HepG2 (cell line): ENCODE data around the gene GNPDA1. TPM values are rescaled to one million over a fixed set of nuclear protein-coding genes. Genes with fewer than 3 reads are reported as not detected.

Experiments
- ATAC-seq: fragments of 200-7000 bp; cut with Tn5 transposase; 3 replicates; pipeline ENCODE4 v1.9.1; 2020; ENCODE audit warnings: mild to moderate bottlenecking, moderate library complexity
- BruUV-seq: library from RNA; stranded (reverse); fragments of 400-500 nt; replicated peaks from 2 replicates; lab custom pipeline; 2021; lab: Mats Ljungman, UMichigan
- CTCF ChIA-PET: fragments of 300-600 bp; formaldehyde crosslinking; extraction: SDS; loops from one replicate; lab custom pipeline; 2021; ENCODE audit warnings: low total read pairs, inconsistent platforms, low intra/inter-chr PET ratio; lab: Yijun Ruan, JAX
- POLR2A ChIA-PET: fragments of 350-600 bp; sonication (Branson Sonifier 250); formaldehyde crosslinking; loops from one replicate; lab custom pipeline; 2020; ENCODE audit warnings: antibody characterized with exemption, inconsistent platforms; lab: Yijun Ruan, JAX
- DNase-seq: peaks from one replicate; pipeline ENCODE4 v3.0.0-alpha.2; 2015; ENCODE audit warnings: low spot score
- FAIRE-seq: peaks from 3 replicates; lab custom pipeline; 2011; peaks lifted over from hg19 to GRCh38; lab: Jason Lieb, UNC
- H2AFZ ChIP-seq: one replicate; pipeline ENCODE4 v1.6.1; 2011; ENCODE audit warnings: low read length, inconsistent platforms
- H3K27ac ChIP-seq: fragments of 300-600 bp; 3 replicates; pipeline ENCODE4 v1.8.0; 2011; ENCODE audit warnings: mixed run types, mild to moderate bottlenecking, mixed read lengths, low read length, inconsistent platforms; ENCODE audit not compliant: insufficient read depth; ENCODE audit errors: extremely low read length
- H3K27me3 ChIP-seq, 2 experiments: fragments of 200-600 bp in 1 of 2; 2 replicates in 1 of 2; 3 replicates in 1 of 2; pipeline versions ENCODE4 v1.6.0 to v1.8.0; 2011; ENCODE audit warnings: low read length in 2 of 2, mild to moderate bottlenecking in 2 of 2, moderate library complexity in 2 of 2, inconsistent platforms in 1 of 2; ENCODE audit not compliant: insufficient read depth in 2 of 2, control insufficient read depth in 1 of 2
- H3K36me3 ChIP-seq, 2 experiments: fragments of 200-600 bp in 1 of 2; replicated peaks in 1 of 2; 2 replicates in 1 of 2; 3 replicates in 1 of 2; pipeline versions ENCODE4 v1.5.1 to v1.8.0; 2011; ENCODE audit warnings: low read length in 2 of 2, inconsistent platforms in 1 of 2; ENCODE audit not compliant: insufficient read depth in 2 of 2, control insufficient read depth in 1 of 2
- H3K4me1 ChIP-seq: 2 replicates; pipeline ENCODE4 v1.5.1; 2012; ENCODE audit warnings: low read length, inconsistent platforms; ENCODE audit not compliant: insufficient read depth
- H3K4me2 ChIP-seq: 2 replicates; pipeline ENCODE4 v1.6.0; 2011; ENCODE audit warnings: low read depth, low read length, inconsistent platforms
- H3K4me3 ChIP-seq, 3 experiments: fragments of 200-600 bp in 1 of 3; sonication (generic), shearing (Covaris generic) in 1 of 3; replicated peaks in 1 of 3; 2 replicates each; pipeline ENCODE4 v1.5.1; 2011 to 2016; ENCODE audit warnings: low read length in 3 of 3, inconsistent platforms in 2 of 3, low read depth in 2 of 3, mild to moderate bottlenecking in 2 of 3, control low read depth in 1 of 3, mixed read lengths in 1 of 3; ENCODE audit not compliant: insufficient read depth in 1 of 3
- H3K79me2 ChIP-seq: one replicate; pipeline ENCODE4 v1.6.1; 2011; ENCODE audit warnings: low read length, inconsistent platforms; ENCODE audit not compliant: insufficient read depth
- H3K9ac ChIP-seq: 2 replicates; pipeline ENCODE4 v1.6.0; 2011; ENCODE audit warnings: mild to moderate bottlenecking, low read depth, low read length, inconsistent platforms; ENCODE audit not compliant: insufficient read depth
- H3K9me3 ChIP-seq: 2 replicates; pipeline ENCODE4 v1.5.1; 2012; ENCODE audit warnings: mild to moderate bottlenecking, low read length
- H4K20me1 ChIP-seq: 2 replicates; pipeline ENCODE4 v1.6.0; 2011; ENCODE audit warnings: inconsistent platforms, mild to moderate bottlenecking, low read length, moderate library complexity; ENCODE audit not compliant: insufficient read depth
- AKNA ChIP-seq: sonication (generic); formaldehyde crosslinking; IDR thresholded peaks from 2 replicates; pipeline ENCODE4 v1.4.0; 2020; ENCODE audit warnings: missing genetic modification reagents, borderline replicate concordance
- HNF1A ChIP-seq, 2 experiments: sonication (generic) in 1 of 2; formaldehyde crosslinking in 1 of 2; IDR thresholded peaks; 2 replicates each; pipeline versions ENCODE4 v1.4.0 to v1.6.1; 2016 to 2020; ENCODE audit warnings: borderline replicate concordance in 1 of 2, low read depth in 1 of 2, mild to moderate bottlenecking in 1 of 2, missing genetic modification reagents in 1 of 2
- RFX5 ChIP-seq: IDR thresholded peaks from 2 replicates; pipeline ENCODE4 v1.6.1; 2011; ENCODE audit warnings: low read depth, low read length, improper control_type of control experiment
- ZBTB37 ChIP-seq: sonication (generic); formaldehyde crosslinking; IDR thresholded peaks from 2 replicates; pipeline ENCODE4 v1.4.0; 2020; ENCODE audit warnings: mild to moderate bottlenecking, missing genetic modification reagents
- ZNF124 ChIP-seq: sonication (generic); formaldehyde crosslinking; IDR thresholded peaks from 2 replicates; pipeline ENCODE4 v1.4.0; 2020; ENCODE audit warnings: missing genetic modification reagents
- ZNF224 ChIP-seq: sonication (generic); formaldehyde crosslinking; IDR thresholded peaks from 2 replicates; pipeline ENCODE4 v1.5.0; 2020; ENCODE audit warnings: mild to moderate bottlenecking, missing genetic modification reagents
- ZNF235 ChIP-seq: sonication (generic); formaldehyde crosslinking; IDR thresholded peaks from 2 replicates; pipeline ENCODE4 v1.8.1; 2023; ENCODE audit warnings: mild to moderate bottlenecking, missing genetic modification reagents, borderline replicate concordance
- ZNF629 ChIP-seq: sonication (generic); formaldehyde crosslinking; conservative IDR thresholded peaks from 2 replicates; pipeline ENCODE4 v1.5.0; 2020; ENCODE audit warnings: missing genetic modification reagents
- ZNF737 ChIP-seq: sonication (generic); formaldehyde crosslinking; IDR thresholded peaks from 2 replicates; pipeline ENCODE4 v1.5.0; 2020; ENCODE audit warnings: missing genetic modification reagents, mild to moderate bottlenecking, borderline replicate concordance
- WGBS: methylation state at CpG from one replicate; pipeline ENCODE4 v1.1.6; 2017; ENCODE audit warnings: low lambda C conversion rate; 5-methylcytosine and 5-hydroxymethylcytosine counted together
- in situ Hi-C: cut with HindIII; loops from 2 replicates; pipeline ENCODE4 v1.10.0; 2017; ENCODE audit warnings: low pct_unique_long_range_greater_than_20kb; ENCODE audit not compliant: extremely low pct_ligation_motif_present
- intact Hi-C: fragments of 100-400 bp; cut with micrococcal nuclease; formaldehyde crosslinking; loops from one replicate; pipeline ENCODE4 v1.10.0; 2022; ENCODE audit not compliant: unreplicated experiment
- polyA plus RNA-seq, 8 experiments: library from polyadenylated mRNA; depleted of rRNA in 3 of 8; stranded (reverse) in 7 of 8; unstranded in 1 of 8; fragments of >200 nt; fragmentation: Illumina TruSeq in 4 of 8; extraction: Trizol in 4 of 8; gene quantifications; 2 replicates each; pipeline versions ENCODE4 v1.2.1 to v1.2.3, GENCODE V29; 2011 to 2016; ENCODE audit warnings: low read depth in 4 of 8, missing spikeins in 1 of 8, mixed read lengths in 1 of 8; ENCODE audit not compliant: insufficient read depth in 1 of 8
- total RNA-seq, 5 experiments: library from RNA; depleted of rRNA; stranded (reverse); fragments of >200 nt; fragmentation: Illumina TruSeq; extraction: Trizol; gene quantifications; 2 replicates each; pipeline ENCODE4 v1.2.3, GENCODE V29; 2016; ENCODE audit warnings: low read depth in 1 of 5

GNPDA1 gene
- total and polyA plus RNA-seq, 2 of the 13 experiments (the other 11 are each of a cell fraction or from before 2014, with no cell fraction given), result 6.0 to 54.1 TPM

- Histone ChIP-seq H3K4me3 (no peak overlapping the region), H2AFZ (no peak overlapping the region), H3K79me2 (no peaks in the 10 kb centered on the region), H3K4me2 (peak overlapping the region; percentile 22; the same call in 1 of the 2 replicates), H3K9me3 (peaks cover 1% of the 10 kb centered on the region; the same call in 1 of the 2 replicates), H4K20me1 (no peaks in the 10 kb centered on the region), H3K36me3 (no peaks in the 10 kb centered on the region), H3K27me3 (peaks cover 0 to 5% of the 10 kb centered on the region in 2 experiments; a peak in 1 of 5 replicates), H3K27ac (no peak overlapping the region), H3K4me1 (peaks cover 43% of the 10 kb centered on the region), H3K9ac (no peak overlapping the region)
- DNase-seq, result peak; percentile 65
- ChIA-PET POLR2A (no interaction called here), CTCF (interaction anchor here (1.0 to 2.1 kb wide), 3 partner anchors 23 to 323 kb away, joined by 3 to 9 read pairs (median 6); no protein-coding TSS in a partner anchor)
- in situ Hi-C loops, result no loop called here
- WGBS, result 13% methylated on average over 5 of the region's 7 CpGs
- intact Hi-C loops, result loop anchor here (1.0 to 2.0 kb wide), 2 partner anchors 22 to 94 kb away; no protein-coding TSS in a partner anchor
- no TSS peak for BruUV-seq
- ATAC-seq, result peak; percentile 40; the same call in 2 of the 3 replicates
- FAIRE-seq, result no peak
- TF ChIP-seq ZNF737, result no peak
- TF ChIP-seq ZNF124 (CRISPR knock-in tag), result no peak
- no peak for TF ChIP-seq AKNA
- no peak for TF ChIP-seq HNF1A (IDR thresholded peaks at IDR 0.05; ENCODE audit: low read depth)
- TF ChIP-seq HNF1A (CRISPR knock-in tag; IDR thresholded peaks at IDR 0.05; ENCODE audit: borderline replicate concordance), result no peak
- TF ChIP-seq RFX5, result no peak
- TF ChIP-seq ZNF629 (CRISPR knock-in tag), result peak; percentile 60; the same call in 1 of the 2 replicates
- TF ChIP-seq ZBTB37 (CRISPR knock-in tag), result no peak
- TF ChIP-seq ZNF235 (CRISPR knock-in tag), result no peak
- TF ChIP-seq ZNF224 (CRISPR knock-in tag), result no peak
These were observed 2.2 kb upstream of the GNPDA1 start for GRCh38 chr5:142014911-142015584.
